Activated CD4-positive, alpha-beta memory T cell treated with anti-CD3 and anti-CD28 coated beads, Interleukin-2, amount 10 ng/mL, durations not matched to agents 7 days and 5 days (primary cell): ENCODE data around the gene SLC2A11. TPM values are rescaled to one million over a fixed set of nuclear protein-coding genes. Genes with fewer than 3 reads are reported as not detected.

ENCODE experiments used
- CTCF ChIA-PET: fragments of 350-600 bp; sonication (Branson Sonifier 250); formaldehyde crosslinking; loops from one replicate; lab custom pipeline; 2021; ENCODE audit warnings: antibody characterized with exemption, inconsistent platforms; lab: Charles Lee
- POLR2A ChIA-PET: fragments of 350-600 bp; sonication (Branson Sonifier 250); formaldehyde crosslinking; loops from one replicate; lab custom pipeline; 2021; ENCODE audit warnings: antibody characterized with exemption; lab: Charles Lee
- DNase-seq: peaks from one replicate; pipeline ENCODE4 v3.0.0-alpha.2; 2020
- H3K27ac Mint-ChIP-seq: one replicate; pipeline ENCODE4 v1.8.0; 2021; ENCODE audit warnings: mild to moderate bottlenecking, mixed read lengths
- H3K27me3 Mint-ChIP-seq: one replicate; pipeline ENCODE4 v1.8.0; 2021; ENCODE audit warnings: mixed read lengths
- H3K36me3 Mint-ChIP-seq: one replicate; pipeline ENCODE4 v1.8.0; 2021; ENCODE audit warnings: low read depth, mixed read lengths
- H3K4me1 Mint-ChIP-seq: one replicate; pipeline ENCODE4 v1.8.0; 2021; ENCODE audit warnings: mixed read lengths
- H3K4me3 Mint-ChIP-seq: one replicate; pipeline ENCODE4 v1.8.0; 2021; ENCODE audit warnings: mild to moderate bottlenecking, mixed read lengths
- H3K9me3 Mint-ChIP-seq: one replicate; pipeline ENCODE4 v1.8.0; 2021; ENCODE audit warnings: mixed read lengths
- total RNA-seq, 2 experiments: library from RNA; stranded (reverse); gene quantifications; one replicate each; pipeline ENCODE4 v1.2.3, GENCODE V29; 2021

Gene SLC2A11
- total RNA-seq, 2 experiments from 2014 or later, result 6.5 TPM

DNA sequence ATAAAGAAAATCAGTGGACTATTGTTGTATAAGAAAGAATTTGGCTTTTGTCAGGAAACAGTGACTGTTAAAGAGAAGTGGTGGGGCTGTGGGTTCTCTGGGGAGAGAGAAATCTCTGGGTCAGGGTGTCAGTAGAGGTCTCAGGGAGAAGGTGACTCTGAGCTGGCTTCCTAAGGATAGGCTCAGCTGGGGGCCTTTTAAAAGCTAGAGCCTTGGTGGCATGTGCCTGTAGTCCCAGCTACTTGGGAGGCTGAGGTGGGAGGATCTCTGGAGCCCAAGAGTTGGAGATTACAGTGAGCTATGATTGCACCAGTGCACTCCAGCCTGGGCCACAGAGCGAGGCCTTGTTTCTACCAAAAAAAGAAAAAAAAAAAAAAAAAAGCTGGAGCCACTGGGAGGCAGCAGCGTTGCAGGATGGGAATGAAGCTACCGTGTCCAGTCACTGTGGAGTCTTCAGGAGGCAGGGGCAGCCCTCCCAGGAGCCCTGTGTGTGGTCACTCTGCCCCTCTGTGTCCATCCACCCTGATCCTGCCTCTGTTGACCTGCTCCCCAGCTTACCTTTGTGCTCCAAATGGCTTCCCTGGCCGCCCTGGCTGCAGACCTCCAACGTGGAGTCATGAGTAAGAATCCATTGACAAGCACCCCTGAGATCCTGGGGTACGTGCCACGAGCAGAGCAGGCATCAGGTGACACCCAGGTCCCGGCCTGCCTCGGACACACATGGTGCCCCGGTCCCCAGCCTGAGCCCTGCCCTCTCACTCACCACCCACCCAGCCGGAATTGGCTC lies 31.1 kb downstream of the SLC2A11 start:
- no peak for DNase-seq
- H3K36me3 Mint-ChIP-seq, result no peaks in the 10 kb centered on the region
- H3K27me3 Mint-ChIP-seq, result no peaks in the 10 kb centered on the region
- no peak overlapping the region for H3K4me3 Mint-ChIP-seq
- ChIA-PET POLR2A (interaction anchor here (0.7 to 1.4 kb wide), 2 partner anchors 9 to 43 kb away, joined by 3 to 4 read pairs; no protein-coding TSS in a partner anchor), CTCF (interaction anchor here (0.6 kb wide), 1 partner anchor 433 kb away, joined by 4 read pairs; no protein-coding TSS in a partner anchor)
- H3K9me3 Mint-ChIP-seq, result no peaks in the 10 kb centered on the region
- peaks cover 14% of the 10 kb centered on the region for H3K4me1 Mint-ChIP-seq
- no peak overlapping the region for H3K27ac Mint-ChIP-seq

DNA sequence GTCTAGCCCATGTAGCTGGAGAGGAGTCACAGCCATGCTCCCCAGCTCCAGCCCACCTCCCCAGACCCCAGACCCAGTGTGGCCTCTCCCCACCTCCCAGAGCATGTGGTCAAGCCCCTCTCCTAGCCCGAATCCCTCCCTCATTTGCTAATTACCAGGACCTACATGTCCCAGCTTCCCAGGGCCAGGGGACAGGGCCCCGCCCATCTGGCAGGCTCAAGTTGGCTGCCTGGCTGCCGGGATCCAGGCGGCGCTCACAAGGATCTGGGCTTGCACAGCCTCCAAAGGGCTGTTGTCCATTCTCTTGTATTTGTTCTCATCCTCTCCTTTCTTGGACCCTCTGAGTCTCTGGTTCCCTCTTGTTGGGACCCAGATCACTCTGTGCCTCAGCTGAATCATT lies 31.9 kb downstream of the SLC2A11 start:
- no peak overlapping the region for H3K4me3 Mint-ChIP-seq
- no peak overlapping the region for H3K27ac Mint-ChIP-seq
- POLR2A ChIA-PET, result interaction anchor here (1.0 kb wide), 1 partner anchor 24 kb away, joined by 6 read pairs; no protein-coding TSS in a partner anchor
- peaks cover 2% of the 10 kb centered on the region for H3K36me3 Mint-ChIP-seq
- no peaks in the 10 kb centered on the region for H3K9me3 Mint-ChIP-seq
- H3K27me3 Mint-ChIP-seq, result no peaks in the 10 kb centered on the region
- peaks cover 15% of the 10 kb centered on the region for H3K4me1 Mint-ChIP-seq
- CTCF ChIA-PET, result interaction anchor here (0.7 to 1.5 kb wide), 2 partner anchors 40 to 173 kb away, joined by 3 to 4 read pairs; no protein-coding TSS in a partner anchor
- DNase-seq, result no peak

DNA sequence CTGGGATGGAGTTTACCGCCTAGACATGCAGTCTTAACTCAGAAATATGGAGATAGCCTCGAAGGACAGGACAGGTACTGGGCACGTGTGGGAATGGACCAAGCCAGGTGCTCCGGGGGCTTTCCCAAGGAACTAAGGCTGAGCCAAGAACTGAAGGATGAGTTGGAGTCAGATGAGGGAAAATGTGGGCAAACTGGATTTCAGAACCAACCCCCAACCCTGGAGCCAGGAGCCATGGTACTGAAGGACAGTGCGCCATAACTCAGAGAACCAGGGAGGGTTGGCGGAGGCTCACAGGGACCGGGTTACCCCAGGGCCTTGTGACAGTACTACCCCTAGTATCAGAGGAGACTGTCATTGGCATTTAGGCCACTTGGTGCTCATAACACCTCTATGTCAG lies 34.1 kb downstream of the SLC2A11 start:
- Mint-ChIP-seq H3K27me3 (no peaks in the 10 kb centered on the region), H3K9me3 (no peaks in the 10 kb centered on the region), H3K36me3 (peaks cover 20% of the 10 kb centered on the region), H3K4me1 (peaks cover 26% of the 10 kb centered on the region), H3K4me3 (peak overlapping the region; percentile 34), H3K27ac (peak overlapping the region; percentile 55)
- ChIA-PET POLR2A (interaction anchor here (1.1 to 3.3 kb wide), 2 partner anchors 11 to 266 kb away, joined by 4 to 15 read pairs; no protein-coding TSS in a partner anchor), CTCF (no interaction called here)
- DNase-seq, result no peak

DNA sequence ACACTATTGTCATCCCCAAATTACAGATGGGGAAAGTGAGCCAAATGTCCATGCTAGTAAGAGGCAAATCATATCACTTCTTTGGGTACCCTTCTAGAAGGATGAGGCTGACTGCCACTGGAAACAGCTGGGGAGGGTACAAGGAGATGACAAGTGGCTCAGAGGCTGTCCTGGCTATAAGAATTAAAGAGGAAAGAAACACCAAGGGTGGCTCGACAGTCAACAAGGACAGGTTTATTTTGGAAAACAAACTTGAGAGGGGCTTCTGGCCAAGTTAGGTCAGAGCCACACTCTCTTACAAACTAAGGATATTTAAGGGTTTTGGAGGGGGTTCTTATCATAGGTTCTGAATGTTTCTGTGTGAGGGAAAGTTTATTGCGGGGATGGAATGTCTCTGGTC lies 34.5 kb downstream of the SLC2A11 start:
- POLR2A ChIA-PET, result interaction anchor here (1.1 to 3.3 kb wide), 3 partner anchors 11 to 266 kb away, joined by 4 to 85 read pairs (median 15); no protein-coding TSS in a partner anchor
- Mint-ChIP-seq H3K36me3 (peaks cover 24% of the 10 kb centered on the region), H3K27ac (peak overlapping the region; percentile 55), H3K9me3 (no peaks in the 10 kb centered on the region), H3K27me3 (no peaks in the 10 kb centered on the region), H3K4me1 (peaks cover 28% of the 10 kb centered on the region), H3K4me3 (peak overlapping the region; percentile 34)
- DNase-seq, result no peak
- CTCF ChIA-PET, result no interaction called here

DNA sequence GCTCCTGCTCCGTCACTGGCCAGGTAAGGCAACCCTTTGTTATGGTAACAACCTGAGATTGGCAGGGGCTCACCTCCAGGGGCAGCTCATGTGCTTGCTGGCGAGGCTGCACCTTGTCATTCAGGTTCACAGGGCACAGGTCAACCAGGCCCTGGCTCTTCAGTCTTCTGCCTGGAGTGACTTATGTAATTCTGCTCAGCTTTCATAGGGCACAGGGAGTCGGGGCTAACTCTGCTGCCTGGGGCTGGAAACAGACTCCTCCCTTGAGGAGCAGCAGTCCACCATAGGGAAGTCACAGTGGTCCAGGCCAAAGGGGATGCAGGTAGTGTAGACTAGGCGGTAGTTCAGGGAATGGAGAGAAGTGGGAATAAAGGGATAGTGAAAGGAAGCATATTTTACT lies 35.0 kb downstream of the SLC2A11 start:
- Mint-ChIP-seq H3K36me3 (peaks cover 29% of the 10 kb centered on the region), H3K4me3 (peak overlapping the region; percentile 95), H3K9me3 (no peaks in the 10 kb centered on the region), H3K27me3 (no peaks in the 10 kb centered on the region), H3K27ac (peak overlapping the region; percentile 99), H3K4me1 (peaks cover 32% of the 10 kb centered on the region)
- DNase-seq, result no peak
- CTCF ChIA-PET, result interaction anchor here (2.7 kb wide), 1 partner anchor 34 kb away, joined by 30 read pairs; the partner anchor contains the start of gene SLC2A11
- POLR2A ChIA-PET, result interaction anchor here (1.1 to 3.3 kb wide), 5 partner anchors 12 to 265 kb away, joined by 4 to 85 read pairs (median 15); partner anchors contain the start of gene SLC2A11

DNA sequence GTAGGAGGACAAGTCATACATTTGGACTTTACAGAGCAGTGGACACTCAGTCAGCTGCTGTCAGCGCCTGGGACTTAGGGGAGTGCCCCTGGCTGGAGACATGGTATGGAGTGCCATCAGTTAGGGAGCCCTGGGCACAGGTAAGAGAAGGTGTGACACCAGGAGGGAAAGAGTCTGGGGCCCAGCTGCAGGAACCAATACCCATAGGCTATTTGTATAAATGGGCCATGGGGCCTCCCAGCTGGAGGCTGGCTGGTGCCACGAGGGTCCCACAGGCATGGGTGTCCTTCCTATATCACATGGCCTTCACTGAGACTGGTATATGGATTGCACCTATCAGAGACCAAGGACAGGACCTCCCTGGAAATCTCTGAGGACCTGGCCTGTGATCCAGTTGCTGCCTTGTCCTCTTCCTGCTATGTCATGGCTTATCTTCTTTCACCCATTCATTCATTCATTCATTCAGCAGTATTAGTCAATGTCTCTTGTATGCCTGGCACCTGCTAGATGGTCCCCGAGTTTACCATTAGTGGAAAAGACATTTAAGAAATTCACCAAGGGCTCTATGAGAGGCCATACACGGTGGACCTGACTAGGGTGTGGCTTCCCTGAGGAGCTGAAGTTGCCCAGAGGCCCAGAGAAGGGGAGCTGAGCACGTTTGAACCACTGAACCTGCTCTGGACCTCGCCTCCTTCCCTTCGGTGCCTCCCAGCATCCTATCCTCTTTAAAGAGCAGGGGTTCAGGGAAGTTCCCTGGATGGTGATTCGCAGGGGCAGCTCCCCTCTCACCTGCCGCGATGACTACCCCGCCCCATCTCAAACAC lies 35.7 kb downstream of the SLC2A11 start:
- CTCF ChIA-PET, result interaction anchor here (1.0 to 2.7 kb wide), 19 partner anchors 8 to 306 kb away, joined by 3 to 31 read pairs (median 6); partner anchors contain the start of genes SLC2A11 and ZNF70
- POLR2A ChIA-PET, result interaction anchor here (0.8 to 3.3 kb wide), 24 partner anchors 11 to 662 kb away, joined by 3 to 85 read pairs (median 4); partner anchors contain the start of genes CABIN1, CHCHD10, GUCD1 and SLC2A11
- Mint-ChIP-seq H3K4me3 (peak overlapping the region; percentile 95), H3K27me3 (no peaks in the 10 kb centered on the region), H3K4me1 (peaks cover 34% of the 10 kb centered on the region), H3K36me3 (peaks cover 33% of the 10 kb centered on the region), H3K27ac (peak overlapping the region; percentile 99), H3K9me3 (no peaks in the 10 kb centered on the region)
- no peak for DNase-seq

DNA sequence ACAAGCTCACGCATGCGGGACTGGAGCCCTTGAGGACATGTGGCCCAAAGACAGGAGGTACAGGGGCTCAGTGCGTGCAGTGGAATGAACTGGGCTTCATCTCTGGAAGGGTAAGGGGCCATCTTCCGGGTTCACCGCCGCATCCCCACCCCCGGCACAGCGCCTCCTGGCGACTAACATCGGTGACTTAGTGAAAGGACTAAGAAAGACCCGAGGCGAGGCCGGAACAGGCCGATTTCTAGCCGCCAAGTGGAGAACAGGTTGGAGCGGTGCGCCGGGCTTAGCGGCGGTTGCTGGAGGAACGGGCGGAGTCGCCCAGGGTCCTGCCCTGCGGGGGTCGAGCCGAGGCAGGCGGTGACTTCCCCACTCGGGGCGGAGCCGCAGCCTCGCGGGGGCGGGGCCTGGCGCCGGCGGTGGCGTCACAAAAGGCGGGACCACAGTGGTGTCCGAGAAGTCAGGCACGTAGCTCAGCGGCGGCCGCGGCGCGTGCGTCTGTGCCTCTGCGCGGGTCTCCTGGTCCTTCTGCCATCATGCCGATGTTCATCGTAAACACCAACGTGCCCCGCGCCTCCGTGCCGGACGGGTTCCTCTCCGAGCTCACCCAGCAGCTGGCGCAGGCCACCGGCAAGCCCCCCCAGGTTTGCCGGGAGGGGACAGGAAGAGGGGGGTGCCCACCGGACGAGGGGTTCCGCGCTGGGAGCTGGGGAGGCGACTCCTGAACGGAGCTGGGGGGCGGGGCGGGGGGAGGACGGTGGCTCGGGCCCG lies 36.5 kb downstream of the SLC2A11 start, which contains the start of gene MIF:
Gene MIF, plus strand, starts transcription at position 439 of the 765 bp plus-strand sequence. Its CDS starts 92 bp downstream, at position 531.
- ChIA-PET POLR2A (interaction anchor here (0.7 to 3.3 kb wide), 28 partner anchors 9 to 661 kb away, joined by 3 to 85 read pairs (median 4); partner anchors contain the start of genes CABIN1, CHCHD10, GUCD1 and SLC2A11), CTCF (interaction anchor here (0.6 to 2.7 kb wide), 30 partner anchors 9 to 354 kb away, joined by 3 to 31 read pairs (median 4); partner anchors contain the start of genes CABIN1, SLC2A11 and ZNF70)
- Mint-ChIP-seq H3K36me3 (peaks cover 36% of the 10 kb centered on the region), H3K27me3 (no peaks in the 10 kb centered on the region), H3K4me1 (peaks cover 34% of the 10 kb centered on the region), H3K9me3 (no peaks in the 10 kb centered on the region), H3K4me3 (peak within 1 kb of the TSS; percentile 95), H3K27ac (peak within 1 kb of the TSS; percentile 99)
- peak; percentile 98 for DNase-seq

DNA sequence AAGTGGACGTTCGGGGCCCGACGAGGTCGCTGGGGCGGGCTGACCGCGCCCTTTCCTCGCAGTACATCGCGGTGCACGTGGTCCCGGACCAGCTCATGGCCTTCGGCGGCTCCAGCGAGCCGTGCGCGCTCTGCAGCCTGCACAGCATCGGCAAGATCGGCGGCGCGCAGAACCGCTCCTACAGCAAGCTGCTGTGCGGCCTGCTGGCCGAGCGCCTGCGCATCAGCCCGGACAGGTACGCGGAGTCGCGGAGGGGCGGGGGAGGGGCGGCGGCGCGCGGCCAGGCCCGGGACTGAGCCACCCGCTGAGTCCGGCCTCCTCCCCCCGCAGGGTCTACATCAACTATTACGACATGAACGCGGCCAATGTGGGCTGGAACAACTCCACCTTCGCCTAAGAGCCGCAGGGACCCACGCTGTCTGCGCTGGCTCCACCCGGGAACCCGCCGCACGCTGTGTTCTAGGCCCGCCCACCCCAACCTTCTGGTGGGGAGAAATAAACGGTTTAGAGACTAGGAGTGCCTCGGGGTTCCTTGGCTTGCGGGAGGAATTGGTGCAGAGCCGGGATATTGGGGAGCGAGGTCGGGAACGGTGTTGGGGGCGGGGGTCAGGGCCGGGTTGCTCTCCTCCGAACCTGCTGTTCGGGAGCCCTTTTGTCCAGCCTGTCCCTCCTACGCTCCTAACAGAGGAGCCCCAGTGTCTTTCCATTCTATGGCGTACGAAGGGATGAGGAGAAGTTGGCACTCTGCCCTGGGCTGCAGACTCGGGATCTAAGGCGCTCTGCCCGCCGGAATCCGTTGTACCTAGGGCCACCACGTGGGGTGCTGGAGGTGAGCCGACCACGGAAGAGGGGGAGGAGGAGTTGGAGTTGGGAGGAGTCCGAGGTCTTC lies 37.3 kb downstream of the SLC2A11 start:
- Mint-ChIP-seq H3K4me1 (peaks cover 34% of the 10 kb centered on the region), H3K9me3 (no peaks in the 10 kb centered on the region), H3K27ac (peak overlapping the region; percentile 99), H3K4me3 (peak overlapping the region; percentile 95), H3K27me3 (no peaks in the 10 kb centered on the region), H3K36me3 (peaks cover 37% of the 10 kb centered on the region)
- CTCF ChIA-PET, result interaction anchor here (0.6 to 2.7 kb wide), 26 partner anchors 8 to 355 kb away, joined by 3 to 31 read pairs (median 5); partner anchors contain the start of genes CABIN1 and SLC2A11
- POLR2A ChIA-PET, result interaction anchor here (0.7 to 3.3 kb wide), 24 partner anchors 9 to 660 kb away, joined by 3 to 85 read pairs (median 4); partner anchors contain the start of genes CABIN1, CHCHD10, GUCD1 and SLC2A11
- peak; percentile 79 for DNase-seq

DNA sequence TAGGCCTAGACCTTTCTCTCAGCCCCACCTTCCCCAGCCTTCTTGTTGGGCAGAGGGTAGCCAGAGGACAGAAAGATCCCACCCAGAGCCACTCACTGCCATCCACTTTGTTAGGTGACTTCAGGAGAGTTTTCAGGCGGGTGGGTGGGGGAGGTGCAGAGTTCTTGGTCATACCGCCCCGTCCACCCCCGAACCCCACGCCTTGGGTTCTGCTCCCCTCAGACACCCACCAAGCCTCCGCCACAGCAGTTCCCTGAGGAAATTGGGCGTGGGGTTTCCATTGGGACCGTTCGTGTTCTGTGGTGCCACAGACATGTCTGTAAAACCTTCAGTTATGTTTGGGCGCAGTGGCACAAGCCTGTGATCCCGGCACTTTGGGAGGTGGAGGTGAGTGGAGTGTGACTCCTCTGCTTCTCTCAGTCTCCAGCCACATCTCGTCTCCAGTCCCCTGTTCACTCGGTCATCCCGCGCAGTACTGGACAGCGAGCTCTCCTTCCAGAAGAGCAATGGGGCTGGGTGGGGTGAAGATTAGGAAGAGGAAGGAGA lies 38.0 kb downstream of the SLC2A11 start:
- DNase-seq, result no peak
- ChIA-PET POLR2A (interaction anchor here (1.8 kb wide), 1 partner anchor 18 kb away, joined by 10 read pairs; no protein-coding TSS in a partner anchor), CTCF (no interaction called here)
- H3K27ac Mint-ChIP-seq, result peak overlapping the region; percentile 85
- no peaks in the 10 kb centered on the region for H3K27me3 Mint-ChIP-seq
- H3K4me3 Mint-ChIP-seq, result peak overlapping the region; percentile 95
- H3K4me1 Mint-ChIP-seq, result peaks cover 34% of the 10 kb centered on the region
- H3K36me3 Mint-ChIP-seq, result peaks cover 39% of the 10 kb centered on the region
- no peaks in the 10 kb centered on the region for H3K9me3 Mint-ChIP-seq

DNA sequence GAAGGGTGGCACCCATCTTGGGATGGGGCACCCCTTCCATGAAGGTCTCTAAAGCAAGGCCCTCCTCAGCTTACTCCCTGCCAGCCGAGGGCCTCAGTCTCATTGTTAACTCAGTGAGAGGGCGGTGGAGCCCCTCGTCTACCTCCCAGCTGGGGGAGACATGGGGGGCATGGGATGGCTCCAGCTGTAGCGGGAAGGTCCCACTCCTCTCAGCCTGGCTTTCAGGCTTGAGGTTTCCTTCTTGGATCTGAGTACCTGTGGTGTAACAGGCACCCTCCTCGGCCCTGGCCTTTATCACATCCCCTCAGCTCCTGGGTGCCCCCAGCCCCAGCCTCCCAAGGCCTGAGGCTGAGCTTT lies 38.5 kb downstream of the SLC2A11 start:
- H3K36me3 Mint-ChIP-seq, result peaks cover 42% of the 10 kb centered on the region
- CTCF ChIA-PET, result no interaction called here
- POLR2A ChIA-PET, result interaction anchor here (1.8 kb wide), 1 partner anchor 17 kb away, joined by 10 read pairs; no protein-coding TSS in a partner anchor
- peak overlapping the region; percentile 95 for H3K4me3 Mint-ChIP-seq
- H3K4me1 Mint-ChIP-seq, result peaks cover 34% of the 10 kb centered on the region
- H3K27me3 Mint-ChIP-seq, result no peaks in the 10 kb centered on the region
- no peaks in the 10 kb centered on the region for H3K9me3 Mint-ChIP-seq
- peak overlapping the region; percentile 85 for H3K27ac Mint-ChIP-seq
- no peak for DNase-seq
